Measurements from ENCODE around the gene HPS3. TPM values are rescaled to one million over a fixed set of nuclear protein-coding genes. Genes with fewer than 3 reads are reported as not detected.

The HPS3 gene
- total RNA-seq, 1 donor from 2014 or later: 22.0 TPM

Other genes with a start within 250 kb of the HPS3 start
- gene GYG1, start 138.1 kb upstream of the HPS3 start, total RNA-seq: 41.0 and 76.3 TPM in 2 replicates
- 27.8 and 28.9 TPM in 2 replicates for gene HLTF, start 43.1 kb upstream of the HPS3 start, total RNA-seq
- gene CP, start 92.2 kb downstream of the HPS3 start, total RNA-seq: not detected in 2 replicates
- gene TM4SF18, start 204.0 kb downstream of the HPS3 start, total RNA-seq: 0.19 TPM in 1 of 2 replicates, not detected in the other
- 39.1 and 68.9 TPM in 2 replicates for gene TM4SF1, start 248.0 kb downstream of the HPS3 start, total RNA-seq